Measurements from ENCODE around the gene CEACAM4. TPM values are rescaled to one million over a fixed set of nuclear protein-coding genes. Genes with fewer than 3 reads are reported as not detected.
A peak's percentile ranks its signal among the peaks of the same experiment; 100 is the strongest.

The CEACAM4 gene
- total and polyA plus RNA-seq, 9 of the 15 experiments (the other 6 are each of a cell fraction or from before 2014, with no cell fraction given), result not detected

DNA sequence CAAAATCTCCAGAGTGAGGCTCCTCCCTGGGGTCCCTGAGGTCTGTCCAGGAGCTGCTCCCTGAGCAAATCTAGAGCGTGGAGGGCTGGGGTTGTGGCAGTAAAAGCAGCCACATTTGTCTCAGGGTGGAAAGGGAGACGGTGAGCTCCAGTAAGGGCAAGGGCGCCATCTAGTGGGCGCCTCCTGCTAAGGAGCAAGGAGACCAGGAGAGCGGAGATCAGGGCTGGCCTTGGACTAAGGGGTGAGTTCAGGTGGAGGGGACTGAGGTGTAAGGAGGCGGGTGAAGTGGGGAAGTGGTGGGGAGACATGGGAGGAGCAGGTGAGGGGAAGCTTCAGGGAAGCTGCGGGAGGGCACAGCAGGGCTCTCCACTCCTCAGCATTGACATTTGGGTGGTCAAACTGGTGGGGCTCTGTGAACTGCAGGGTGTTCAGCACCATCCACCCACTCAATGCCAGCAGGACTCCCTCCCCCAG, 56.2 kb downstream of the CEACAM4 start (continued):
- TF ChIP-seq POLR3A (IDR thresholded peaks at IDR 0.05; ENCODE audit: borderline replicate concordance, extremely low read depth, insufficient read depth, insufficient read length), result no peak
- TF ChIP-seq FOXP1 (CRISPR knock-in tag; IDR thresholded peaks at IDR 0.05), result no peak
- TF ChIP-seq SMARCA5 (IDR thresholded peaks at IDR 0.05), result no peak
- TF ChIP-seq, protein P1, sequence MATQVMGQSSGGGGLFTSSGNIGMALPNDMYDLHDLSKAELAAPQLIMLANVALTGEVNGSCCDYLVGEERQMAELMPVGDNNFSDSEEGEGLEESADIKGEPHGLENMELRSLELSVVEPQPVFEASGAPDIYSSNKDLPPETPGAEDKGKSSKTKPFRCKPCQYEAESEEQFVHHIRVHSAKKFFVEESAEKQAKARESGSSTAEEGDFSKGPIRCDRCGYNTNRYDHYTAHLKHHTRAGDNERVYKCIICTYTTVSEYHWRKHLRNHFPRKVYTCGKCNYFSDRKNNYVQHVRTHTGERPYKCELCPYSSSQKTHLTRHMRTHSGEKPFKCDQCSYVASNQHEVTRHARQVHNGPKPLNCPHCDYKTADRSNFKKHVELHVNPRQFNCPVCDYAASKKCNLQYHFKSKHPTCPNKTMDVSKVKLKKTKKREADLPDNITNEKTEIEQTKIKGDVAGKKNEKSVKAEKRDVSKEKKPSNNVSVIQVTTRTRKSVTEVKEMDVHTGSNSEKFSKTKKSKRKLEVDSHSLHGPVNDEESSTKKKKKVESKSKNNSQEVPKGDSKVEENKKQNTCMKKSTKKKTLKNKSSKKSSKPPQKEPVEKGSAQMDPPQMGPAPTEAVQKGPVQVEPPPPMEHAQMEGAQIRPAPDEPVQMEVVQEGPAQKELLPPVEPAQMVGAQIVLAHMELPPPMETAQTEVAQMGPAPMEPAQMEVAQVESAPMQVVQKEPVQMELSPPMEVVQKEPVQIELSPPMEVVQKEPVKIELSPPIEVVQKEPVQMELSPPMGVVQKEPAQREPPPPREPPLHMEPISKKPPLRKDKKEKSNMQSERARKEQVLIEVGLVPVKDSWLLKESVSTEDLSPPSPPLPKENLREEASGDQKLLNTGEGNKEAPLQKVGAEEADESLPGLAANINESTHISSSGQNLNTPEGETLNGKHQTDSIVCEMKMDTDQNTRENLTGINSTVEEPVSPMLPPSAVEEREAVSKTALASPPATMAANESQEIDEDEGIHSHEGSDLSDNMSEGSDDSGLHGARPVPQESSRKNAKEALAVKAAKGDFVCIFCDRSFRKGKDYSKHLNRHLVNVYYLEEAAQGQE (IDR thresholded peaks at IDR 0.05; ENCODE audit: borderline replicate concordance), result peak; percentile 54; the same call in 1 of the 2 replicates
- TF ChIP-seq, protein P1 (CRISPR knock-in tag; IDR thresholded peaks at IDR 0.05; ENCODE audit: low read depth), result no peak
- no peak for TF ChIP-seq BCL6 (CRISPR knock-in tag; IDR thresholded peaks at IDR 0.05)
- peak; percentile 75 to 86 for TF ChIP-seq RAD21 (CRISPR knock-in tag; conservative IDR thresholded peaks at IDR 0.05 in 1 of 2, IDR thresholded peaks at IDR 0.05 in 1 of 2)
- peak; percentile 92 for TF ChIP-seq SMC3 (conservative IDR thresholded peaks at IDR 0.05; ENCODE audit: insufficient read depth, low read depth, low read length)
- no peak for TF ChIP-seq ZNF431 (CRISPR knock-in tag; IDR thresholded peaks at IDR 0.05)
- TF ChIP-seq STAG1 (CRISPR knock-in tag; IDR thresholded peaks at IDR 0.05; ENCODE audit: borderline replicate concordance), result peak; percentile 77; the same call in 1 of the 2 replicates
